Measurements from ENCODE around the gene SMG1. TPM values are rescaled to one million over a fixed set of nuclear protein-coding genes. Genes with fewer than 3 reads are reported as not detected.

The SMG1 gene
- total RNA-seq, 1 experiment from 2014 or later = 72.7 TPM

DNA sequence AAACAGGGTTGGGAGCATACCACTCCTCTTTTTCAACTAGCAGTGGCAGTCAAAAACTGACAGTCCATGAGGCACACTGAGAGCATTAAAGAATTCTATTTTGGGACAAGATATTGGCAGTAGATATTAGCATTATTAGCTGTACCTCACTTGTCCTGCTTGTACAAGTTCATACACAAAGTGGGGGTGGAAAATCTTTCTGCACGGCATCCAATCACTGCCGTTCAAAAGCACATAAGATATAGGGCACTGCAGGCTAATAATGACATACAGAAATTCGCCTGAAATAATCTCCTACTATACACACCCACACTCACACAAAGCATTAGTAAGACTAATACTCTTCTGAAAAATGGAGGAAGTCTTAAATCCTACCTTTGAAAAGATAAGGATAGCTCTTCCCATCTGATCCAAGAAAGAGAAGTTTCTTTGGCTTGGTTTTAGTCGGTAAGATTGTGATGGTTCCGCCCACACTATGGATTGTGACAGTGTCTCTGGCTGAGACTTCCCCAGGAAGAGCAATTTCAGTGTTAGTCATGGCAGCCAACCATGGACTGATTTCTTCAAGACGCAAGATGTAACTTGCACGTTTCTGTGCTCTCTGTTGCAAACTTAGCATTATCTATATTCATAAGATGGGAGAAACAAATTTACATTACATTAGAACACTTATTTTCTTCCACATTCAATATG is 84.2 kb downstream of the SMG1 start (continued):
- TF ChIP-seq, protein P1, sequence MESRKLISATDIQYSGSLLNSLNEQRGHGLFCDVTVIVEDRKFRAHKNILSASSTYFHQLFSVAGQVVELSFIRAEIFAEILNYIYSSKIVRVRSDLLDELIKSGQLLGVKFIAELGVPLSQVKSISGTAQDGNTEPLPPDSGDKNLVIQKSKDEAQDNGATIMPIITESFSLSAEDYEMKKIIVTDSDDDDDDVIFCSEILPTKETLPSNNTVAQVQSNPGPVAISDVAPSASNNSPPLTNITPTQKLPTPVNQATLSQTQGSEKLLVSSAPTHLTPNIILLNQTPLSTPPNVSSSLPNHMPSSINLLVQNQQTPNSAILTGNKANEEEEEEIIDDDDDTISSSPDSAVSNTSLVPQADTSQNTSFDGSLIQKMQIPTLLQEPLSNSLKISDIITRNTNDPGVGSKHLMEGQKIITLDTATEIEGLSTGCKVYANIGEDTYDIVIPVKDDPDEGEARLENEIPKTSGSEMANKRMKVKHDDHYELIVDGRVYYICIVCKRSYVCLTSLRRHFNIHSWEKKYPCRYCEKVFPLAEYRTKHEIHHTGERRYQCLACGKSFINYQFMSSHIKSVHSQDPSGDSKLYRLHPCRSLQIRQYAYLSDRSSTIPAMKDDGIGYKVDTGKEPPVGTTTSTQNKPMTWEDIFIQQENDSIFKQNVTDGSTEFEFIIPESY (IDR thresholded peaks at IDR 0.05; ENCODE audit: extremely low read depth, insufficient replicate concordance, low read length) = no peak
- no peak for TF ChIP-seq EZH2 (IDR thresholded peaks at IDR 0.05)
- no peak for TF ChIP-seq POLR2A (IDR thresholded peaks at IDR 0.05; ENCODE audit: borderline replicate concordance, extremely low read depth, insufficient read depth, insufficient read length)
- no peak for TF ChIP-seq ZFX (IDR thresholded peaks at IDR 0.05)
- TF ChIP-seq SRF (IDR thresholded peaks at IDR 0.05; ENCODE audit: low read depth) = no peak
- TF ChIP-seq CTCF (IDR thresholded peaks at IDR 0.05 in 2 of 3, conservative IDR thresholded peaks at IDR 0.05 in 1 of 3; ENCODE audit: borderline replicate concordance in 1 of 3, insufficient read depth in 1 of 3, low read depth in 2 of 3, low read length in 2 of 3) = no peak

GRCh38 chr16:18839555-18839954 is 86.7 kb downstream of the SMG1 start:
- H3K4me2 ChIP-seq (ENCODE audit: low read length) = no peak overlapping the region
- H3K4me1 ChIP-seq (ENCODE audit: control insufficient read depth in 1 of 2, insufficient read depth in 2 of 2, low read length in 2 of 2) = no peaks in the 10 kb centered on the region
- H2AFZ ChIP-seq (ENCODE audit: low read depth, low read length, poor library complexity, severe bottlenecking) = no peak overlapping the region
- intact Hi-C loops (cut with micrococcal nuclease) = no loop called here
- ChIA-PET RAD21 (ENCODE audit: low non-redundant PET in 1 of 2, low total read pairs in 2 of 2, uncharacterized antibody in 2 of 2, unreplicated experiment in 2 of 2) (no interaction called here), POLR2A (no interaction called here), CTCF (no interaction called here)
- H3K9ac ChIP-seq (ENCODE audit: low read length) = no peak overlapping the region
- no peak overlapping the region for H3K4me3 ChIP-seq (replicated peaks in 1 of 2; ENCODE audit: low read depth in 1 of 2, low read length in 2 of 2)
- H4K20me1 ChIP-seq (ENCODE audit: insufficient read depth) = no peaks in the 10 kb centered on the region; the same call in 1 of the 2 replicates
- H3K36me3 ChIP-seq (ENCODE audit: control insufficient read depth in 1 of 2, insufficient read depth in 2 of 2, low read length in 2 of 2) = peaks cover 66 to 69% of the 10 kb centered on the region in 2 experiments
- no peak for ATAC-seq
- no peaks in the 10 kb centered on the region for H3K27me3 ChIP-seq (ENCODE audit: insufficient read depth, low read length)
- no peak for DNase-seq (ENCODE audit: low read depth, low spot score)
- TF ChIP-seq ZNF274 (IDR thresholded peaks at IDR 0.05; ENCODE audit: low read depth, low read length) = no peak
- TF ChIP-seq EZH2phosphoT487 (IDR thresholded peaks at IDR 0.05; ENCODE audit: borderline replicate concordance) = no peak
- no peak for TF ChIP-seq ELF1 (IDR thresholded peaks at IDR 0.05; ENCODE audit: borderline replicate concordance, low read depth)
- peaks cover 12% of the 10 kb centered on the region; the same call in 1 of the 2 replicates for H3K79me2 ChIP-seq (ENCODE audit: insufficient read depth, low read length)
- H3K9me2 ChIP-seq (ENCODE audit: insufficient read depth) = no peaks in the 10 kb centered on the region
- no peak overlapping the region for H3K27ac ChIP-seq (ENCODE audit: low read depth, low read length)
- no TSS peak for BruUV-seq (replicated peaks)
- H3K9me3 ChIP-seq (ENCODE audit: control insufficient read depth in 1 of 2, insufficient read depth in 1 of 2, low read depth in 1 of 2, low read length in 2 of 2) = no peaks in the 10 kb centered on the region

Data from HCT116 (cell line).